GM20000 (cell line): ENCODE measurements around the gene FAM170B.

ENCODE experiments used
- DNase-seq: peaks from one replicate; pipeline ENCODE4 v3.0.0; 2012; ENCODE audit warnings: low spot score
- TF ChIP-seq, protein P1 (sequence below): IDR thresholded peaks from 2 replicates; pipeline ENCODE4 v1.5.1; 2012; ENCODE audit warnings: mild to moderate bottlenecking, control low read depth; ENCODE audit errors: extremely low read depth, missing control alignments

FAM170B gene

DNA sequence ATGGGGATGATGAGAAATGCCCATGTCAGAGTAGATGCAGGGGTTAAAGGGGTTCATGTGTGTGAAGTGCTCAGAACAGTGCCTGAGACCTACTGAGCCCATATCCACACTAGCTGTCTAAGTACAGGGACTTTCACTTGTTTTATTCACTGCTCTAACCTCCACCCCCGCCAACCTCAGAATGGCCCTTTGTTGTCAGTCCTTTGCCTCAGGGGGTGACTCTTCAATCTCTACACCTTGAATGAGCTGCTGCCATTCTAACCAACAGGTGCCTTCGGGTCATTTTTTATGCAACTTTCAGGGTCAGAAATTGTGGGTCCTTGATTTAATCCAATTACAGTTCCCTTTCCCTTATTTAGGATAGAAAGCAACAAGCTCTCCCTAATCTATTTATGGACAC is 44.7 kb downstream of the FAM170B start:
- no peak for DNase-seq
- TF ChIP-seq, protein P1, sequence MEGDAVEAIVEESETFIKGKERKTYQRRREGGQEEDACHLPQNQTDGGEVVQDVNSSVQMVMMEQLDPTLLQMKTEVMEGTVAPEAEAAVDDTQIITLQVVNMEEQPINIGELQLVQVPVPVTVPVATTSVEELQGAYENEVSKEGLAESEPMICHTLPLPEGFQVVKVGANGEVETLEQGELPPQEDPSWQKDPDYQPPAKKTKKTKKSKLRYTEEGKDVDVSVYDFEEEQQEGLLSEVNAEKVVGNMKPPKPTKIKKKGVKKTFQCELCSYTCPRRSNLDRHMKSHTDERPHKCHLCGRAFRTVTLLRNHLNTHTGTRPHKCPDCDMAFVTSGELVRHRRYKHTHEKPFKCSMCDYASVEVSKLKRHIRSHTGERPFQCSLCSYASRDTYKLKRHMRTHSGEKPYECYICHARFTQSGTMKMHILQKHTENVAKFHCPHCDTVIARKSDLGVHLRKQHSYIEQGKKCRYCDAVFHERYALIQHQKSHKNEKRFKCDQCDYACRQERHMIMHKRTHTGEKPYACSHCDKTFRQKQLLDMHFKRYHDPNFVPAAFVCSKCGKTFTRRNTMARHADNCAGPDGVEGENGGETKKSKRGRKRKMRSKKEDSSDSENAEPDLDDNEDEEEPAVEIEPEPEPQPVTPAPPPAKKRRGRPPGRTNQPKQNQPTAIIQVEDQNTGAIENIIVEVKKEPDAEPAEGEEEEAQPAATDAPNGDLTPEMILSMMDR = no peak

DNA sequence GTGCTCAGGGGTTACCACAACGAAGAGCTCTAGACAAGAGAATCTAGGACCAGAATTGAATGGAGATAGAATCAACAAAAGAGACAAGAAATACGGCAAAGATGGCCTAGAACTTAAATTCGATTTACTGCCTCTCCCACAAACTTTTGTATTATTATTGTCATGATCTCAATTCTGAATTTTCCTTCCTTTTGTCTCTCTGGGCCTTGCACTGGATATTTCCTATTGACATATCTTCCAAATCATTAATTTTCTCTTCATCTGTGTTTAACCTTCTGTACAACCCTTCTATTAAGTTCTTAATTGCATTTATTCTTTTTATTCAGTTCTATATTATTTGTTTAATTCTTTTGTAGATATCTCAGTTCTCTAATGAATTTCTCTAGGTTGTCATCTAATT is 46.9 kb downstream of the FAM170B start:
- TF ChIP-seq, protein P1 = no peak

DNA sequence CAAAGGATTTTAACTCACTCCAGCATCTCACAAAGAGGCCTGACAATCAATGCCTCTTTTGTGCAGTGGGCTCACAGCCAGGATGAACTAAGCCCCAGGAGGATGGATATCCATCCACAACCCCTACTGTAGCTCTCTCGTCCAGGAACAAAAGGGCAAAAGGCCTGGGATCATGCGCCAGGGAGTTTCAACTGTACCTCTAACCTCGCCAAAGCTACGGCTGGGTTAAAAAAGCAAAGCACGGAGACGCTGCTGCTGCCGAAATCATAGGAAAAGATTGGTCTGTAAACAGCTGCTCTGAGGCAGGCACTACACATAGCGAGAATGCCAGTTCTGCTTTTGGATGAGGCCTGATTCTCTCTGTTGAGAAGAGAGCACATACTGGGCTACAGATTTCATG is 50.6 kb downstream of the FAM170B start:
- TF ChIP-seq, protein P1 = no peak
- DNase-seq = no peak

More for the DNA sequence above, 46.9 kb downstream of the FAM170B start:
- DNase-seq = no peak

DNA sequence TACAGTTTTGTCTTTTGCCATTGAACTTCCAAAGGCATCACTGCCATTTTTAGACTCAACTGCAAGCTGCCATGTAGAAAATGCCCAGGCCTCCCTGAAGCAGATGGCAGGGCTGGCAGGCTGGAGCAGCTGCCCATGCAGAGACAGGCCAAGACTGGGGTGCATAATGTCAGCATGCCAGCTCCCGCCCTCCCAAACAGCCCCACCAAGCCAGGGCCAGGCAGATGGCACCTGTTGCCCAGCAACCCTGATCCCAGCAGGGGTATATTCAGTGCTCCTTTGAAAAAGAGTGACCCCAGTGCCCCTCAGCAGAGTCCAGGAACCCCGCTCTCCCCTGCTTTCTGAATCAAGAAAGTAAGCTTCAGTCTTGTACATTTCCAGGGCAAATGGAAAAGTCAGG is 51.1 kb downstream of the FAM170B start:
- DNase-seq = no peak
- TF ChIP-seq, protein P1 = no peak

DNA sequence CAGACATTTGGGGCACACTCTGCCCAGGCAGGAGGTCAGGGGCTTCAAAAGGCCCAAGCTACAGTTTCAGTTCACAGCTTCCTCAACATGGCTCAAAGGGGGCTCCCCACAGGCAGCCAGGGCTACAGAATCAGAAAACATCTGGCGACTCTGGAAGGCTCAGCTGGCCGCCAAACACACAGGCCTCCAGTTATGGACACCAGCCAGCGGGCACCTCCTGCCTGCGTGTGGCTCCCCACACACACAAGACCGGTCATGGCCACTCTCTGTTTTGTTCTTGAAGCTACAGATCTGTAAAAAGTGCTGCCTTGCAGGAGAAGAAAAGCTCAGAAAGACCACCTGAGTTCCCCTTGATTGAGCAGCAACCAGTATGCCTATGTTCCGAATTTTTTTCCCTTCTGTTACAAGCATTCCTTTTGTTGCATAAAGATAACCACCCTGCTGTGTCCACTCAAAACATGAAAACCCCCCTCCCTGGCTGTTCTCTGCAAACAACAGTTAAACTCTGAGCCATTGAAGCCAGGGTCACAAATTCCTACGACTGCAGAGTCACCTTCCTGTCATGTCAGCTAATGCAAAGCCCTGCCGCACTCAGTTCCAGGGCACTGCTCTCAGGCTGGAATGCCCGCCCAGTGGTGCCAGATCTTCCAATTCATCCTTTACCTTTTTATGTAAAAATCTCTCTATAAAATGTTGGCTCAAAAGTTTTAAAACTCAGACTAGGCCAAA is 52.1 kb downstream of the FAM170B start:
- TF ChIP-seq, protein P1 = no peak
- DNase-seq = no peak
